ENCODE results near the gene LCA5L. TPM values are rescaled to one million over a fixed set of nuclear protein-coding genes. Genes with fewer than 3 reads are reported as not detected.

Gene LCA5L
- total and polyA plus RNA-seq, 12 donors, result 0.42 to 13.5 (median 4.8) TPM

DNA sequence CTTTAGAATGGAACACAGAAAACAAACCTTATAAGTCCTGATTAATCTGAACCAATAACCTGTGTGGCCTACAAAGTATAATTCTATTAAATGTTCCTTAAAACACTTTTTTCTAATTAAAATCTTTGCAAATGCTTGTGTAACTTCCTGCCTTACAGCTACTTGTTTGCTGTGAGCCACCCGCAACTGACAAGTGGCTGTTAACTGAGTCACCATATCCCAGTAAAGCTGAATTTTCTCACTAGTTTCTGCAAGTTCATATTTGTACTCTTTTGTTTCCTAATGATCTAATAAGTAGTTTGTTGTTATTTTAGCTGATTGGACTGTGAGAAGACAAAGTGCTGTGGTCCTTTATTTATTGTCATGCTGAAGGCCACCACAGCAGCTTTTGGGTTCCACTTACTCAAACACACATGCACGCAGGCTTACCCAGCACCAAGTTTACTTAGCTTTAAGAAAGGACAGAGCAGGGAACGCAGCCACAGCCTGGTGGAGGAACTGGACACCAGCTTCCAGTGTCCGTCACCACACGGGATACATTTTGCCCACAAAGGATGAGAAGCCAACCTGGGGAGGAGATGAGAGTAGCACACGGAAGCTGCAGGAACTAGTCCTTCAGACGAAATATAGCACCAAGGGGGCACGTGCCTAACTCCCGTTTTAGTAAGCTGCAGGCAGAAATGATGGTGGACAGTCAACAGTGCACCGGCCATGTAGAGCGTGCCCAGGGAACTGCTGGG is 47.8 kb downstream of the LCA5L start:
- Histone ChIP-seq H3K9me3 (replicated peaks in 1 of 3) (no peaks in the 10 kb centered on the region), H3K4me3 (no peak overlapping the region), H3K4me1 (replicated peaks in 1 of 2) (no peaks in the 10 kb centered on the region), H3K27ac (no peak overlapping the region), H3K27me3 (no peaks in the 10 kb centered on the region), H3K36me3 (replicated peaks in 1 of 2) (peaks cover 0 to 16% of the 10 kb centered on the region in 2 donors)
- 85 to 93% (median 89%) methylated on average over 11 of the region's 11 CpGs for WGBS, 4 donors
- intact Hi-C loops (cut with DNase I), result no loop called here
- DNase-seq, result no peak
- TF ChIP-seq, protein P1, sequence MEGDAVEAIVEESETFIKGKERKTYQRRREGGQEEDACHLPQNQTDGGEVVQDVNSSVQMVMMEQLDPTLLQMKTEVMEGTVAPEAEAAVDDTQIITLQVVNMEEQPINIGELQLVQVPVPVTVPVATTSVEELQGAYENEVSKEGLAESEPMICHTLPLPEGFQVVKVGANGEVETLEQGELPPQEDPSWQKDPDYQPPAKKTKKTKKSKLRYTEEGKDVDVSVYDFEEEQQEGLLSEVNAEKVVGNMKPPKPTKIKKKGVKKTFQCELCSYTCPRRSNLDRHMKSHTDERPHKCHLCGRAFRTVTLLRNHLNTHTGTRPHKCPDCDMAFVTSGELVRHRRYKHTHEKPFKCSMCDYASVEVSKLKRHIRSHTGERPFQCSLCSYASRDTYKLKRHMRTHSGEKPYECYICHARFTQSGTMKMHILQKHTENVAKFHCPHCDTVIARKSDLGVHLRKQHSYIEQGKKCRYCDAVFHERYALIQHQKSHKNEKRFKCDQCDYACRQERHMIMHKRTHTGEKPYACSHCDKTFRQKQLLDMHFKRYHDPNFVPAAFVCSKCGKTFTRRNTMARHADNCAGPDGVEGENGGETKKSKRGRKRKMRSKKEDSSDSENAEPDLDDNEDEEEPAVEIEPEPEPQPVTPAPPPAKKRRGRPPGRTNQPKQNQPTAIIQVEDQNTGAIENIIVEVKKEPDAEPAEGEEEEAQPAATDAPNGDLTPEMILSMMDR (IDR thresholded peaks at IDR 0.05), result no peak
- TF ChIP-seq POLR2A (IDR thresholded peaks at IDR 0.05), result no peak

DNA sequence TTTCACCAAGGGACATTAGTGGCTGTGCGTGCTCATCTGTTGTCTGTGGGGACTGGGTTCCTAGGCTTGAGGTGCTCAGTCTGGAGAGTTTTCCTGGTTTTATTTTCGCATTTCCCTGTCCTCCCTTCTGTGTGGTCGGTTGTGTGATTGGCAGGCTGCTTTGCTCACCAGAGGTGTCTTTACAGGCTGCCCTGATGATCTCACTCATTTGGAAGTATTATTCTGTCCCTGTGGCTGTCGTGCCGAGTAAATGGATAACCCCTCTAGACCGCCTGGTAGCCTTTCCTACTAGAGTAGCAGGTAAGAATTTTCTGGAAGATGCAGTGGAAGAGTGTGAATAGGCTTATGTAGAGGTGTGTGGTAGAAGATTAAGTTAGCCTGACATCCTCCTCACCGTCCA is 52.6 kb downstream of the LCA5L start:
- intact Hi-C loops (cut with DNase I), result loop anchor here in 1 of 2 donors (5.0 kb wide), 1 partner anchor 81 kb away; the partner anchor contains the start of gene BRWD1
- TF ChIP-seq POLR2A (IDR thresholded peaks at IDR 0.05), result no peak
- TF ChIP-seq, protein P1 (IDR thresholded peaks at IDR 0.05), result no peak
- no peak for DNase-seq
- H3K4me3 ChIP-seq, result no peak overlapping the region
- peaks cover 0 to 28% of the 10 kb centered on the region in 2 donors for H3K36me3 ChIP-seq (replicated peaks in 1 of 2)
- peaks cover 0 to 13% of the 10 kb centered on the region in 2 donors for H3K4me1 ChIP-seq (replicated peaks in 1 of 2)
- H3K27me3 ChIP-seq, result no peaks in the 10 kb centered on the region
- no peaks in the 10 kb centered on the region for H3K9me3 ChIP-seq (replicated peaks in 1 of 3)
- H3K27ac ChIP-seq, result no peak overlapping the region
- WGBS, 4 donors, result 90 to 92% (median 91%) methylated on average over 6 to 7 of the region's 7 CpGs

DNA sequence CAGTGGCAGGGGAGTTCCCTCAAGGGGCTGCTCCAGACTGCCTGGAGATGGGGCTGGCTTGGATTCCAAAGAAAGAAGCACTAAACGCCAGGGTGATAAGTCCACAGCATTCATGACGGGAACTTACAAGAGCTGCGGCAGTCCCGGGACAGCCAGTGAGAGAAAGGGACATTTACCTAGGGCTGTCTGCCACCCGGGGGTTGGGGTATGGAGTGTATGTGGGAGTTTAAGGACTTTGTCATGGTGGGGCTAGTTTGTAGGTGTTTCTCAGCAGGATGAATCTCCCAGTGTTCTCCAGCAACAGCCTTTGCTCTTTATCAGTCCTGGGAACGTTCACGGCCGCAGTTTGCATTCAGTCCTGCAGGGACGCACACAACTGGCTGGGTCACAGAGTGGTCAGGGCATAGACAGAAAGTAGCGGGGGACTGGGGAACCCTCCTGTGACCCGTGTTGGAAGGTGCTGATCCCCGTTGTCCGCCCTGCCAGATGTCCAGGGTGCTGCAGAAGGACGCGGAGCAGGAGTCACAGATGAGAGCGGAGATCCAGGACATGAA is 55.3 kb downstream of the LCA5L start:
- Histone ChIP-seq H3K27ac (no peak overlapping the region), H3K27me3 (no peaks in the 10 kb centered on the region), H3K36me3 (replicated peaks in 1 of 2) (peaks cover 0 to 21% of the 10 kb centered on the region in 2 donors), H3K9me3 (replicated peaks in 1 of 3) (no peaks in the 10 kb centered on the region), H3K4me3 (no peak overlapping the region), H3K4me1 (replicated peaks in 1 of 2) (peaks cover 4 to 26% of the 10 kb centered on the region in 2 donors)
- 72 to 83% (median 80%) methylated on average over 13 to 16 of the region's 16 CpGs for WGBS, 4 donors
- intact Hi-C loops (cut with DNase I), result loop anchor here in 1 of 2 donors (2.0 to 5.0 kb wide), 2 partner anchors 15 to 78 kb away; partner anchors contain the start of gene BRWD1
- TF ChIP-seq, protein P1 (IDR thresholded peaks at IDR 0.05), result no peak
- no peak for TF ChIP-seq POLR2A (IDR thresholded peaks at IDR 0.05)
- DNase-seq, result peak in 1 of 7 donors; percentile 56

DNA sequence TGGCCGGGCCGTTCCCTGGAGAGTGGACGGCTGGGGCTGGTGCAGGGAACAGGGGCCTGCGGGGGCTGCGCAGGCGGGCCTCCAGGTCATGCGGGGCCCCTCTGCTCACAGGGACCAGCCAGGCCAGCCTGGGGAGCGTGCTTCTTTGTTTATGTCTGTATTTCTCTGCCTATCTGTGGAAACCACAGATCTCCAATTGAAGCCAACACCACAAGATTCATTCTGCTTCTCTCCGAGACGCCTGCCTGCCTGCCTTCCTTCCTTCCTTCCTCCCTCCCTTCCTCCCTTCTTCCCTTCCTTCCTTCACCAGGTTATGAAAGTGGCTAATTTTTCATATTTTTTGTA is 56.8 kb downstream of the LCA5L start:
- Histone ChIP-seq H3K36me3 (replicated peaks in 1 of 2) (peaks cover 0 to 21% of the 10 kb centered on the region in 2 donors), H3K4me1 (replicated peaks in 1 of 2) (peaks cover 4 to 26% of the 10 kb centered on the region in 2 donors), H3K4me3 (peak overlapping the region in 1 of 4 donors; percentile 68), H3K27me3 (no peaks in the 10 kb centered on the region), H3K9me3 (replicated peaks in 1 of 3) (no peaks in the 10 kb centered on the region), H3K27ac (peak overlapping the region in 1 of 5 donors; percentile 86)
- 2 to 16% (median 4%) methylated on average over 3 to 10 of the region's 10 CpGs for WGBS, 4 donors
- intact Hi-C loops (cut with DNase I), result loop anchor here (5.0 to 10.0 kb wide), 2 partner anchors 76 to 204 kb away; partner anchors contain the start of genes BRWD1 (in 1 of the 2) and PSMG1 (in 1 of the 2)
- TF ChIP-seq, protein P1 (IDR thresholded peaks at IDR 0.05), result peak in 3 of 6 experiments; percentile 2 to 20 (median 5)
- TF ChIP-seq POLR2A (IDR thresholded peaks at IDR 0.05), result no peak
- DNase-seq, result no peak

All from adrenal gland (tissue), 12 donors.